Suprapubic skin (tissue), 4 donors: Measurements from ENCODE around the gene ATP2C2.

ENCODE experiments used
- CTCF ChIP-seq, 2 donors: fragments of 200-600 bp in 1 of 2; fragments of 450-650 bp in 1 of 2; sonication (generic) in 1 of 2; IDR thresholded peaks; one replicate each; pipeline ENCODE4 v1.5.1; 2016 to 2019; ENCODE audit warnings: antibody characterized with exemption in 2 of 2, mild to moderate bottlenecking in 1 of 2, moderate library complexity in 1 of 2
- EP300 ChIP-seq: sonication (generic); formaldehyde crosslinking; IDR thresholded peaks from one replicate; pipeline ENCODE4 v1.6.1; 2017; ENCODE audit warnings: antibody characterized with exemption
- POLR2A ChIP-seq, 2 donors: fragments of 450-650 bp; IDR thresholded peaks; one replicate each; pipeline ENCODE4 v1.6.1; 2017; ENCODE audit warnings: antibody characterized with exemption in 2 of 2, mild to moderate bottlenecking in 2 of 2, moderate library complexity in 2 of 2
- POLR2AphosphoS5 ChIP-seq, 3 donors: sonication (generic); formaldehyde crosslinking; IDR thresholded peaks; one replicate each; pipeline ENCODE4 v1.6.1; 2017; ENCODE audit warnings: antibody characterized with exemption in 3 of 3

GRCh38 chr16:84356591-84357116 is 11.7 kb upstream of the ATP2C2 start:
- TF ChIP-seq POLR2AphosphoS5 (IDR thresholded peaks at IDR 0.05) = no peak
- TF ChIP-seq POLR2A (IDR thresholded peaks at IDR 0.05) = no peak
- TF ChIP-seq CTCF (IDR thresholded peaks at IDR 0.05) = no peak
- no peak for TF ChIP-seq EP300
